Measurements from ENCODE around the gene OR2G3.

Gene OR2G3

DNA sequence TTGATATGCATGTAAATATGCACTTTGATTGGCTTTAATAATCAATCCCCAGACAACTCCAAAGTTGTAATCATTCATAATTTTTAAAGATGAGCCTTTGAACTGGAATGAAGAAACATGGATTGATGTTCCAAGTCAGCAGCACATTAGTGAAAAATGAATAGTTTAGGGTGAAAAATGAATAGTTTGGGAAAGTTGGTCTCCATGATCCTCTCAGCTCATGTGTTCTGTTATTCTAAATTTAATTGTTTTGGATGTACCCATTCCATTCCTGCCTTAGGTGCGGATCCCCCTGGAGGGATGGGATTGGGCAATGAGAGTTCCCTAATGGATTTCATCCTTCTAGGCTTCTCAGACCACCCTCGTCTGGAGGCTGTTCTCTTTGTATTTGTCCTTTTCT, at the start of gene OR2G3:
Gene OR2G3, plus strand, starts transcription at position 301 of the 400 bp plus-strand sequence. Its CDS starts 0 bp downstream, at position 301.
- no peak for DNase-seq

DNA sequence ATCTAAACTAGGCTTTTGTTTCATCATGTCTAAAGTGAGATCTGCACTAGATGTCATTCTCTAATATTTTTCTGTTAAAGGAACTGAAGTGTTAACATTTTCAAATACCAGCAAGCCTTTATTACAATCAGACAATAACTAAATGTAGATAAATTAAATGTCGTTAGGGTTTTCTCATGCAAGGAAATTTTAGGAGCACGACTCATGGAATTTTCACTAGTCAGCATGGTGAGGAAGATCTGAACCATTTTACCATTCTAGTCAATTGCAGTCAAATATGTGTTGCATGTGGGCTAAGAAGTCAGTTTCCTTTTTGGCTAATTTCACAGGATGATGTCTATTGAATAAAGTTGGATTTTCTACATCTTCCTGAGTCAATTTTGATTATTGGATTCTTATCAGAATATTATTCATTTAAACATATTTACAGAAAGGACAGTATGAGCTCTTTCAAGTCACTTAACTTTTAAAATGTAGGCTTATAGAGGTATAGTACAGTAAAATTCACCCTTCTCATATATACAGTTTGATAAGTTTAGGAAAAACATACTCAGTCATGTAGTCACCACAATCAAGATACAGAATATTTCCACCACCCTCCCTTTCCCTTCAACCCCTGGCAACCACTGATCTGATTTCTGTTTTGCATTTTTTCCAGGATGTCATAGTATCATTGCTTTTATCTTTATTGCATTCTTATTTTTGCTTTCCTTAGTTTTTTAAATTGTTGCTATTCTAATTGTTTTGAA, 47.3 kb upstream of the OR2G3 start:
- DNase-seq = no peak

- no peak for DNase-seq
These were observed 43.7 kb upstream of the OR2G3 start for GRCh38 chr1:247561711-247562110.

GRCh38 chr1:247562198-247562597, 43.2 kb upstream of the OR2G3 start:
- no peak for DNase-seq

DNA sequence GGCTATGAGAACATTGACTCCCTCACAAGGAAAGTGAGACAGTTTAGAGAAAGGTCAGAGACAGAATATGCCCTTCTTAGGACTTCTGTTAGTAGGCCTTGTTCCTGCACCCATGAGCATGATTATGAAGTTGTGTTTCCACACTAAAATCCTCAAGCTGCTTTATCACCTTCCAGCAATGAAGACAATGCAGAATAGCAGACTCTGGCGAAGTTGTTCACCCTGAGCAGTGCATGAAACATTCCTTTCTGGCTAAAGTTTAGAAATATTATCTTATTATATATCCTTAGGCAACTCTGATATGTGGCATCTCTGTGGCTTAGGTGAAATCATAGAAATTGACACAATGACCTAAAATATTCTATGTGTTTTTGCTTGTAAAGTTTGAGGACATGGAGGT, 31.1 kb upstream of the OR2G3 start:
- DNase-seq = no peak

GRCh38 chr1:247574664-247575063, 30.7 kb upstream of the OR2G3 start:
- no peak for DNase-seq

GRCh38 chr1:247576514-247576913, 28.9 kb upstream of the OR2G3 start:
- DNase-seq = no peak

- no peak for DNase-seq
These were observed 26.4 kb upstream of the OR2G3 start for GRCh38 chr1:247578946-247579460.

- no peak for DNase-seq
These were observed 17.3 kb upstream of the OR2G3 start, which contains the start of gene OR2G2 for GRCh38 chr1:247588060-247588459. Gene OR2G2, plus strand, starts transcription at chr1:247588360. Its CDS starts 0 bp downstream, at chr1:247588360.

DNA sequence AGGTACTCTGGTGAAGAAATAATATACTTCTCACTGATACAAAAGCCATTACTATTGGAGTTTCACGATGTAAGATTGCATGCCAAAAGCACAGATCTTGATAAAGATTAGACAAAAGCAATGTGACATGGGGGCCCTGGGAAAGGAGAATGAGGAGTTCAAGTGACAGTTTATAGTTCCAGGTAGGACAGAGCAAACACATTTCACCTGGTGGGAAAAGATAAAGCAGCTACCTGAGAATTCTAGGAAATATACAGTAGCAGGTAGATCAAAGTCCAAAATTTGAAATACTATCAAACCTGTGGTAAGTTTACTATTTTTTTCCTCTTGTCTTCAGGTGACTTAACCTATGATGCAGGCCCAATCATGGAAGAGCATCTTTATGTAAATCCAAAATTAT, 8.0 kb downstream of the OR2G3 start:
- no peak for DNase-seq

GRCh38 chr1:247614625-247615024, 9.2 kb downstream of the OR2G3 start:
- no peak for DNase-seq

- no peak for DNase-seq
These were observed 22.6 kb downstream of the OR2G3 start for GRCh38 chr1:247627951-247628350.

DNA sequence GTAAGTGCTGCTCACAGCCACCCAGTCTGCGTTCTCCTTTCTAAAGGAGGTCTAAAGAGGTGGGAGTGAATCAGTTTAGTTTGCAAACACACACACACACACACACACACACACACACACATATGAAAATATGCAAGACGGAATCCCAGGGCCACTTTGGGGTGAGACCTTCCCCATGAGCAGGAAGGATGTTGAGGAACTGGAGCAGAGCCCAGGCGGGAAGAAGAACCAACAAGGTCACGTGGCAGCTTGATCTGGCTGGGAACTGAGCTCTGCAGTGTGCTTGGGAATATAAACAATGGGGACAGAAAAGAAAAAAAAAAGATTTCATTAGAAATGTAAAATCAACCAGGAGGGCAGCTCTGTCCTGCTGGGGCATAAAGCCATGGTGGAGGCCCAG, 32.6 kb downstream of the OR2G3 start:
- no peak for DNase-seq

DNA sequence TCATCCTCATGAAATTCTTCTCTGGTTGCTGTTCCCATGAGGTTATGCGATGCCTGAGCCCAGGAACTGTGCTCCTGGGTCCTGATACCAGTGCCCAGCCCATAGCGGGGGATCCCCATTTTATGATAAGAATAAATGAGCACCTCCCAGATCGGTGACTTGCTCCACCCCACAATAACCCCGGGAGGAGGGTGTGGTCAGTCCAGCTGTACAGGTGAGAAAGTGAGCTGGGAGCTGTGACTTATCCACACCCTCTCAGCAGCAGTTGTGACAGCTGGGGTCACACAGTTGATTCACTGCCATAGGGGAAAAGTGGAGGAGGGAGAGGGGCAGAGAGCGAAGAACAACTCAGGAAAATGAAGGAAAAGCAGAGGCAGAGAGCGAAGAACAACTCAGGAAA, 33.4 kb downstream of the OR2G3 start:
- DNase-seq = no peak

- DNase-seq = no peak
These were observed 34.1 kb downstream of the OR2G3 start for GRCh38 chr1:247639381-247639981.

- DNase-seq = no peak
These were observed 37.4 kb downstream of the OR2G3 start for GRCh38 chr1:247642742-247643141.

DNA sequence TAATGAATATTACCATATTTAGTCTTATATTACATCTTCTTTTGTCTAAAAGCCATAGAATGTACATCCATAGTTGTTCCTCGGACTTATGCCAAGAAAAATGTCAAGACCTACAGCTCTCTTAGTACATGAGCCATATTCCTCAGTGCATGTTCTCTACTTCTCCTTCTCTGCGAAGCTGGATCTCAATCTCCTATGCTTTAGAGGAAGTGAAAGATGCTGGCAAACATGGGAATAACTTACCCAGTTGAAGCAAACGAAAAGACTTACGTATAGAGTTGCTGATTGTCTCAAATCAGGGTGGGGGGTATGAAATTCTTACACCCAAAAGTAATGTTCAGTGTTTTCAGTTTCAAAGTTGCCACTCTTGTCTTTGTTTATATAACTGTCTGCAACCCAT, 41.5 kb downstream of the OR2G3 start:
- DNase-seq = no peak

DNA sequence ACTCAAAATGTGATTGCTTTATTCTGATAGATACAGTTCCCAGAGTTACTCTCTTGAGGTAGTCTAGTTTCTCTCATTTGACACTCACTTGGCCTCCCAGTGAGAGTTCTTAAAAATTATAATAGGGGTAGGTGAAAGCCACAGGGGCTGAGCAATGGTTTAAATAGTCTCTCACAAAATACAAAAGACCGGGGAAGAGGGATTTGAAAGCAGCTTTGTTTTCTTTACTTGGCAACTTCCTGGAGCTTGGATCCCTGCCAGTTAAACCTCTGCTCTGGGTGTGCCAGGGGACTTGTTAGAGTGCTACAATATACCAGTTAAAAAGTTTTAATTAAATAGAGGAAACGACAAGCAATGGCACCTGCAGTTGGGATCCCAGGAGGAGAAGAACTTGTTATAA, 42.5 kb downstream of the OR2G3 start:
- peak; percentile 48 for DNase-seq

GRCh38 chr1:247653040-247653439, 47.7 kb downstream of the OR2G3 start:
- DNase-seq = no peak

All from NCI-H1105 treated with DMSO at 0.1 percent for 48 hours (cell line).